Amniotic stem cell (primary cell): ENCODE measurements around the gene CSNK1G3.

Experiments used
- DNase-seq: peaks from one replicate; lab custom pipeline; 2025; lab: John Stamatoyannopoulos, UW

CSNK1G3 gene

DNA sequence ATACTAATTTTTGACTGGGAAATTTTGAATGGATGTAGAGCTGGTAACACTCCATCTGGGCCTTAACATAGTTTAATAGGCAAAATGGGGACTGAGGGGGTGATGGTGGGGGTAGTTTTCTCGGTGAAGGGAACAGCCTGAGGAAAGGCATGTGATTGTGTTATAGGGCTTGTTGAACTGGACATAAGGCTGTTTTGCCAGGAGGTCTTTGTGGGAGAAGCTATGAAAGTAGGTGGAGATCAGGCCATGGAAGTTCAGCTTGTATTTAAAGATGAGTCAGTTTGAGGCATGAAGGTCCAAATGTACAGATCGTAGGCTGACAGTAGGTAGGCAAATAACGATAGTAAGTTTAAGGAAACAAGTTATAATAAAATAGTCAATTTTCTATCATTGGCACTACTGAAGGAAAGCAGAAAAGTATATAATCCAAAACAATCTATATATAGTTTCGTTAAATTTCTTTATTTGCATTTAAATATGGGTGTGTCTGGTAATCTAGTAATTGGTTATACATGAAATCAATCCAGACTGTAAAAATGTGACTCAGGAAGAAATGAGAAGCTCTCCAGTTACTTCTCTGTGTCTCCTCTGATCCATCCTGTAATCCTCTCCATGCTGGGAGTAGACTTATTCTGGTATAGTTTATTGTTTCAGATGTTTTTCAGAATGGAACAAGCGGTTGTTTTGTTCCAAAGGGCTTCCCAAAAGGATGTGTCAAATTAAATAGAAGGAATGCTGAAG is 2.8 kb downstream of the CSNK1G3 start:
- no peak for DNase-seq

DNA sequence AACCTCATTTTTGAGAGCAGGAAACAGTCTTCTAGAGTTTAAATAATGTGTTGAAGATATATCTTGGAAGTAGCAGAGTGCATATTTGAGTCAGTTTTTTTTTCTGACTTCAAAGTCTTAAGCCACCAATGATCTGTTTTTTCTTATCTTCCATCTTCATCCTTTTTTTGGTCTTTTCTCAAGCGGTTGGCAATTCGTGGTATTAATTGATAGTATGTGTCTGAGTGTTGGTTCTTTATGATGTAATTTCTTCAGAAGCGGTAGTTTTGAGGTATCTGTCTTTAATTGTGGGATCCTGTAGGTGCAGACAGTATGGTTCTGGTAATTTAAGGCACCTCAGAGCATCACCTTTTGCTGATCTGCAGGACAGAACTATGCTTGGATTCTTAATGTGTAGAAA is 3.9 kb downstream of the CSNK1G3 start:
- no peak for DNase-seq

DNA sequence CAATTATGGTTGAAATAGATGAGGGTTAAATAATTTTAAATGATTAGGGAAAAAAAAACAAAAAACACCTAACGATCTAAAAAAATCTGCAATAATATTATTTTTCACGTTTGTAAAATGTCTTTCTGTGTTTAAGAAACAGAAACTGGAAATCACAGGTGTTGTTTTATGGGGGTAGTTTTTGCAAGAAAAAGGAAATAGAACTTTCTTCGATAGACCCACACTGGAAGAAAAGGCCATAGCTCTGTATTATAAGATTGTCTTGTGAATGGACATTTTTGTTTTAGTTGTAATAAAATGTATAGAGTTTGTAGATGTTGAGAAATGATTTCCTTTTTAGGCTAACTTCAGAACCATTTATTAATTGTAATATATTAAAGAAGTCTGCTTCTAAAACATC is 5.5 kb downstream of the CSNK1G3 start:
- DNase-seq: no peak

DNA sequence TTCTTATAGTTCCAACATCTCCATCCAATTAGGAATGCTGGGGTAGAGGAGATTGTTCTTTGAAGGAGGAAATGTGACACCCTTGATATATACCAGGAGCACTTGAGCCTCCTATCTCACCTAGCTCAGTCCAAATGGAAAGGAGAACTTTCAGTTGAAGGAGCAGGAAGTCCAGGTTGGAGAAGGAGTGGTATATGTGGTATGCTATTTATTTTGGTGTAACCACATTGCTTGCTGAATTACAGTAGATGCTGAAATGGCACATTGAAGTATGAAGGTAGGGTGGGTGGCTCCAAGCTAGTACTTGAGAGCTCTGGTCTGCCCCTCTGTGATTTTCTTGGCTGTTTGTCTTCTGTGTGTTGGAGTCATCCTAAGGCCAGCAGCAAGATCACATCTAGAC is 6.1 kb downstream of the CSNK1G3 start:
- DNase-seq: no peak

DNA sequence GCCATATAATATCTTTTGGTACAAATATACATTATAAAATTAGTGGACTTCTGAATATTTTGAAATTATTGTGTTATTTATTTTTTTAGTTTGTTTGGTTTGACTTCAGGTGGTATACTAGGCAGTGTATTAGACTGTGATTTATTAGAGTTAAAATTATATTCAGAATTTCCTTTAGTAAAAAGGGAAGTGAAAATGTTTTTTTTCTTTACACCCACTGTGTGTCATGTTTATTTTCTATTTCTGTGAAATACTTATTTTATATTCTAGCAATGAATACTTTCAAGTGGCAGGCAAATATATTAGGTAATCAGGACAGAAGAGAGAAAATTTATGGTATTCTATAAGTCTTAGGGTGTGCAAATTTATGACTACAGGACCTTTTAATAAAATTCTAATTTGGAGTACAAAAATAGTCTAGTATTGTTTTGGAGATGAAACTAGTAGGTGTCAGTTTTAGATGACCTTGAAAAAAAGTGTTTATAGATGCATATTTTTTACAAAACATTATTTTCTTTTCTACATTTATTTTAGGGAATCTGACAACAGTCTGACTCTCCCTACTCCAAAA is 8.8 kb downstream of the CSNK1G3 start:
- DNase-seq: no peak

DNA sequence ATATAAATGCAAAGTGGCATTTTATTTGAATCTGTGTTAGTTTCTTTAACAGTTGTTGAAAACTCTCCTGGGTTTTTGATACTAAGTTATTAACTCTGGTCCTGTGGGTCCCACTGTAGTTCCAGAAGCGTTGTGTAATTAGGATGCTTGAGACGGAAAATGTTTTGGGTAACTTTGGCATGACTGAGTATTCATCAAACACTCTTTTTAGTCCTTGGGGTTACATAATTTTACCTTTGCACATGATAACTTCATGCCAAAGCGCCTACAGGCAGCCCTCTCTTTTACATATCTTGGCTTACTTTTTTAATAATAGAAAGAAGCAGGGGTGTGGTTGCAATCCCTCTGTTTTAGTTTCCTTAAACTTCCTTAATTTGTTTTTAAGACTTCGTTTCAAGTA is 12.2 kb downstream of the CSNK1G3 start:
- no peak for DNase-seq

DNA sequence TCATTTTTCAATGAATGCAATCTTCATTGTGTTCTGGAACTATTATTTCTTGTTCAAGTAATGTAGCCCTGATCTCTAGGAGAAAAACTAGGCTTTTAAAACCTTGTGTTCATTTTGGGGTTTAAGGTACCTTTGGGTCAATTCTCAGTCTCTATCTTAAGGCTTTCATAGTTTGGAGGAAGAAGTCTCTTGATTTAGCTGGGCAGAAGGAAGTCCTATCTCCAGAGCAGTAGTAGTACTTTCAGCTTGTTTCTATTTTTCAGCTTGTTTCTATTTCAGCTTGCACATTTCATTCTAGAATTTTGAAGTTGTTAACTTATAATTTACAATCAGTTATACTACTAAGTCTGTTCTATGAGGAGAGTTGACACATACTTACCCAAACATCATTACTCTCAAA is 15.2 kb downstream of the CSNK1G3 start:
- DNase-seq: no peak

DNA sequence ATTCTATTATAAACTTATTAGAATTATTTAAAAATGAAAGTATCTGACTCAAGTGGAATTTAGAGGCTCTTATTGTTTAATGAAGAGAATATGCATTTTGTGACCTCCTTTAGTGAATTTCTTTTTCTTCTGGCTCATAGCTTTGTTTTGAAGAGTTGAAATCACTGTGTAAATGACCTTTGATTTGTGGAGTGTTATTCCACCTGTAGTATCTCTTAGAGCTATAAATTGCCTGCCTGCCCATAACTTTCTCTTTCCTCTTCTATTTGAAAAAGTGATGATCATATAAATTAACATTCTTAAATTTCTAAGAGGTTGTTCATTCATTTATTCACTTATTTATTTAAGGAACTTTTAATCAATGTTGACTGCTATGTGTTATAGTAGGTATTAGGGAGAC is 16.1 kb downstream of the CSNK1G3 start:
- DNase-seq: no peak

DNA sequence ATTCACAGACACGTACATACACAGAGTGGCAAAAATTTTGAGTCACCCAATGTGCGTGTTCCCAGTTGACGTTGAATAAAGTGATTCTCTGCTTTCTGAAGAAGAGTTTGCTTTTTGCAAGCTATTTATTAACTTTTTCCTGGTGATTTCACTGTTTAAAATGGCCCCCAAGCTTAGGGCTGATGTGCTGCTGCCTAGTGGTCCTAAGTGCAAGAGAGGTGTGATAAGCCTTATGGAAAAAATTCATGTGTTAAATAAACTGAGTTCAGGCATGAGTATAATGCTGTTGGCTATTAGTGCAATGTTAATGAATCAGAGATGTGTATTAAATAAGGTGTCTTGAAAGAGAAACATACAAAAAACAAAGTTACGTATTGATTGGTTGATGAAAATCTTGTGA is 16.9 kb downstream of the CSNK1G3 start:
- DNase-seq: no peak

DNA sequence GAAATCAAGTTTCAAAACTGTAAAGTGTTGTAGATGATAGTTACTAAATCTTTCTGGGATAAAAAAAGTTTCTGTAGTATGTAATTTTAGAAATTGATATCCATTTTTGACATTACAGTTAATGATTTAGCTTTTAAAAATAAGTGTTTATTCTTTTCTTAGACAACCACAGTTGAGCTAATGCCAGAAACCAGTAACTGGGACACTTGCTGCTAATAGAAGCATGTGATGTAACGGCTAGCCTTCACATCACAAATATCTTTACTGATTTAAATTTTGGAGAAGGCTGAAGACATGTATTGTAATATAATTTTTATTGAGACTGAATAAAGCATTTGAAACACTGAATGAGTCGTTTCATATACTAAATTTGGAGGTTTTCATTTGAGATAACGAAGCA is 18.8 kb downstream of the CSNK1G3 start:
- DNase-seq: no peak

DNA sequence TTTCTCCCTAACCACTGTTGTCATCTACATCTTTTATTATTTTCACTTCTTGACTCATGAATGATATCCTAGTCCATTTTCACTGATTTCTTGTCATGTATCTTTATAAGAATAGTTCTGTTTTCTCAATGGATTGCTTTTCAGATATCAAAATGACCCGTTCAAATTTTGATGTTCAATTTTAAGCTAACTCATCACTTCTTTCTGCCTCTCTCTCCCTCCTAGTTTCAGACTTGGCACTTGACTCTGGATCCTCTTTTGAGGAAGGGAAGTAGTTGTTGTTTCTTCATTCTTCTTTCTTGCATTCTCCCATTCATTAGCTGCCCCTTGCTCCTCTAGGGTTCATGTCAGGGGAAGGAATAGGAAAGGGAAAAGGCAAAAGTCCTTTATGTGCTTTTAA is 23.7 kb downstream of the CSNK1G3 start:
- DNase-seq: no peak

DNA sequence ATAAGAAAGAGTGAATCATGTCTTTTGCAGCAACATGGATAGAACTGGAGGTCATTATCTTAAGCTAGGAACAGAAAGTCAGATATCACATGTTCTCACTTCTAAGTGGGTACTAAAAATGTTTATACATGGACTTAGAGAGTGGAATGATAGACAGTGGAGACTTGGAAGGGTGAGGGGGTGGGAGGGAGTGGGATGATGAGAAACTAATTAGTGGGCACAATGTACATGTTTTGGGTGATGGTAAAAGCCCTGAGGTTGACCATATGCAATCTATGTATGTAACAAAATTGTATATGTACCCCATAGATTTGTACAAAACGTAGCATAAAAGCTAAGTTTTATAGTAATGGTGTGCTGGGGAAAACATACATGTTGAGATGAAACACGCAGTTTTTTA is 25.3 kb downstream of the CSNK1G3 start:
- DNase-seq: no peak

DNA sequence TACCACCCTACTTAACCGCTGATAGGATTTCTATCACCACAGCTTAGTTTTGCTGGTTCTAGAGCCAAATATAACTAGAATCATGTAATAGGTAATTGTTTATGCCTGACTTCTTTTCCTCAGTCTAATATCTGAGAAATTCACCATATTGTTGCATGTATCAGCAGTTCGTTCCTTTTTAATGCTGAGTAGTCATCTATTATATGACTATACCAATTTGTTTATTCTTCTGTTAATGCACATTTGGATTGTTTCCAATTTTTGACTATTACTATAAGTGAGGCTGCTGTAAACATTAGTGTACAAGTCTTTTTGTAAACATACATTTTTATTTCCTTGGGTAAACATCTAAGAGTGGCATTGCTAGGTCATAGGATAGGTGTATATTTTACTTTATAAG is 25.9 kb downstream of the CSNK1G3 start:
- DNase-seq: no peak

DNA sequence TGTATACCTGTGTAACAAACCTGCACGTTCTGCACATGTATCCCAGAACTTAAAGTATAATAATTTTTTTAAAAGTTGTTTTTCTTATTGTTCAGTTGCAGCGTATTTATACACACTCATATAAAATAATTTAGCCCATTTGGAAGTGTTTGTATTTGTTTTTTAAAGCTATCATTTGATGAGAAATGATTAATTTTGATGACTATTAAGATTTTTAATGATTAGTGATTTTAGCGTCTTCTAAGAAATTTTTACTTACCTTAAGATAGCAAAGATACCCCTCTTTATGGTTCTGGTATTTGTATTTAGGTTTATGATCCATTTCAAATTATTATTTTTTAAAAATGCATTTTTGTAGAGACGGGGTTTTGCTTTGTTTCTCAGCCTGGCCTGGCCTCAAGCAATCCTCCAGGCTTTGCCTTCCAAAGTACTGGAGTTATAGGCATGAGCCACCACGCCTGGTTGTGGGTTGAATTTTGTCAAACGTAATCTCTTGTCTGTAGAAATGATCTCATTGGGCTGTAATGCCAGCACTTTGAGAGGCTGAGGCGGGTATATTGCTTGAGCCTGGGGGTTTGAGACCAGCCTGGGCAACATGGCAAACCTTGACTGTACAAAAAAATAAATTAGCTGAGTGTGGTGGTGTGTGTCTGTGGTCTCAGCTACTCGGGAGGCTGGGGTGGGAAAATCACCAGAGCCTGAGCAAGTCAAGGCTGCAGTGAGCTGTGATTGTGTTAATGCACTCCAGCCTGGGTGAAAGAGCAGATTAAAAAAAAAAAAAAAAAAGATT is 26.9 kb downstream of the CSNK1G3 start:
- no peak for DNase-seq

DNA sequence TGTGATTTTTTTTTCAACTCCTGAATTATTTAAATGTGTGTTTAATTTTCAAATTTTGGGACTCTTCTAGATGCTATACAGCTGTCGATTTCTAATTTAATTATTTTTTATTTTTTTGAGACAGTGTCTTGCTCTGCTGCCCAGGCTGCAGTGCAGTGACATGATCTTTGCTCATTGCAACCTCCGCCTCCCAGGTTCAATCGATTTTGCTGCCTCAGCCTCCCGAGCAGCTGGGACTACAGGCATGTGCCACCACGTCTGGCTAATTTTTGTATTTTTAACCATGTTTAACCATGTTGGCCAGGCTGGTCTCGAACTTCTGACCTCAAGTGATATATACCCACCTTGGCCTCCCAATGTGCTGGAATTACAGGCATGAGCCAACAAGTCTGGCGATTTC is 28.6 kb downstream of the CSNK1G3 start:
- DNase-seq: no peak

DNA sequence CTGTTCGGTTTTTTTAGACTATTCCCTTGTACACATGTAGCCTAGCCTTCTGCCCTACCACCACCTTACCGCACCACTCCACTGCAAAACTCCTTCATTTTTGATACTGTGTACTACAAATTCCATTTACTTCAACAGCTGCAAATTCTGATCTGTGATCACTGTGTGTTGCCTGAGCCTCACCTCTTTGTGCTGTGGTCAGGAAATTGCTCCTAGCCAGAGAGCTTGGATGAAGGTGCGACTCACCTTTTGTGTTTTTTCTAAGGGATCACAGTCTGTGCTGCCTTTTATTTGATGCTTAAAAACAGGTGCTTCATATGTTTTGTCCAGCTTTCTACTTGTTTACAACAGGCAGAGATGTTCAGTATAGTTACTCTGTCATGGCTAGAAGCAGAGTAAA is 31.5 kb downstream of the CSNK1G3 start:
- DNase-seq: no peak

DNA sequence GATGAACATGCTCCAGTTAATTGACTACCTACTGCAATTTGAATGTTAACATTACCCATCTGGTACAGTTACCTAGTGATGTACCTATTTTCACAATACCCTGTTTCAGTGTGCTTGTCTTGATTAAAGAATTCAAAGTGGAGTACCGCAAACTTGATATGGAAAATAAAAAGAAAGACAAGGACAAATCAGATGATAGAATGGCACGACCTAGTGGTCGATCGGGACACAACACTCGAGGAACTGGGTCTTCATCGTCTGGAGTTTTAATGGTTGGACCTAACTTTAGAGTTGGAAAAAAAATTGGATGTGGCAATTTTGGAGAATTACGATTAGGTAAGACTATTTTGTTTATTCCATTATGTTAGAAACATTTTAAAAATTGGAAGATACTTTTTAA is 33.5 kb downstream of the CSNK1G3 start:
- no peak for DNase-seq

DNA sequence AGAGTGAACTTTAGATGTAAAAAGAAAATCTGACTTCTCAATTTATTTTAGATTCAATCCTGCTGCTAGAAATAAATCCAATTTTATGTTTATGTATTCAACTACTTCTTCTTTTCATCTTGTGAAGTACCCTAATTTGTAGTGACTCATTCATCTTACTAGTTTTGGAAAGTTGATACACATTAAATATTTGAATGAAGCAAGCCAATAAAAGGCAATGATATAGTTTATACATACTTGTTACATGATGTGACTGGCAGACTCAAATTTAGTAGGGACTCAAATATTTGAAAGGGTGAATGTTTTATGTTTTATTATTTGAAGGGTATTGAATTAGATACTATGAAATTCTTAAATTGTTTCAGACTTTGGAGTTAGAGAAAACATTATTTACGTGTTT is 34.7 kb downstream of the CSNK1G3 start:
- no peak for DNase-seq

DNA sequence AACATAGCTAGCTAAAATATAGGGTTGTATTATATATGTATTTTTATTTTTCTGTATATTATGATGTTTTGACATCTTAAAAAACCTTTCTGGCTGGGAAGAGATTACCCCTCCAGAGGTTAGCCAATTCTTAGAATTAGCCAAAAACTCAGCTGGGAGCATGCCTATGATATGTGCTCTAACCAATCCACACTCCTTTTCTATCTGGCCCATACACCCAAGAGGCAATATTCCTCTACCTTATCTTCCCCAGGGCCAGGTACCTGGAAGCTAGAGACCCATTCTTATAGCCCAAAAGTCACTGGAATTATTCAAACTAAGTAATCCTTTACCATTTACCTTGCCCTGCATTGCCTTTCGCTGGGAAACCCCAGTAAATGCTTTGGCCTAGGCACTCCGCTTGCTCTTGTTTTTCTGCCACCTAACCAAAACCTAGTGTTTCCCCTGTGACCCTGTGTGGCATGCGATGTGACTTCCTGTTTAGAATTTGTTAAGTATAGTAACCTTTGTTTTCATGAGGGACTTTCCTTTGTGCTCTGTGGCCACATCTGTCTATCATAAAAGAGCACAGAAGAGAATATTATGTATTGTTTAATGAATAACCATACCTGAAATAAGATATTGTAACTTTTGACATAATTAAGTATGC is 37.4 kb downstream of the CSNK1G3 start:
- DNase-seq: no peak

DNA sequence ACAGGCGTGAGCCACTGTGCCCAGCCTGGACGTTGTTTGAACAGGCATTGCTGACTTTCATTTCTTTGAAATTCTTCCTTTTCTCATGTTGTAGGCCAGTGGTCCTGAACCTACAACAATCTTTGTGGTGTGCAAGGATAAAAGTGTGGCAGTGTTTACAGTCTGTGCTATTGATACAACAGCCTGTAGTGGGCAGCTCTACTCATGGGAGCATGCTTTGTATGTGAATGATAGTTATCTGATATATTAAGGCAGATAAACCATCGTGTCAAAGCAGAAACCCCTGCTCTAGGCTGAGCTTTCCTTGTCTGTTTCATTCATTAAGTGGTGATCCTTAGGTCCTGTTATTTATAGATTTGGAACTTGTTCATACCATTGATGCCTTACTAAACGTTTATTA is 42.6 kb downstream of the CSNK1G3 start:
- DNase-seq: no peak

DNA sequence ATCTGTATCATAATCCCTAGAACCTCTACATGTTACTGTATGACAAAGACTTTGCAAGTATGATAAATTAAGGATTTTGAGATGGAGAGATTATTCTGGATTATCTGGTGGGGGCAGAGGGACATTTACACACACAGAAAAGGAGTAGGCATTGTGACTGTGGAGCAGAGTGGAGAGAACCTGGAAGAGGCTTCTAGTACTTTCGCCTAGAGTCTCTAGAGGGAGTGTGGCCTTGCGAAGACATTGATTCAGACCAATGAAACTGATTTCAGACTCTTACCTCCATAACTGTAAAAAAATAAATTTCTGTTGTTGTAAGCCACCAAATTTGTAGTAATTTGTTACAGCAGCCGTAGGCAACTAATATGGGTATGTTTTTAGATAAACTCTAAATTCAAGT is 45.9 kb downstream of the CSNK1G3 start:
- DNase-seq: no peak

DNA sequence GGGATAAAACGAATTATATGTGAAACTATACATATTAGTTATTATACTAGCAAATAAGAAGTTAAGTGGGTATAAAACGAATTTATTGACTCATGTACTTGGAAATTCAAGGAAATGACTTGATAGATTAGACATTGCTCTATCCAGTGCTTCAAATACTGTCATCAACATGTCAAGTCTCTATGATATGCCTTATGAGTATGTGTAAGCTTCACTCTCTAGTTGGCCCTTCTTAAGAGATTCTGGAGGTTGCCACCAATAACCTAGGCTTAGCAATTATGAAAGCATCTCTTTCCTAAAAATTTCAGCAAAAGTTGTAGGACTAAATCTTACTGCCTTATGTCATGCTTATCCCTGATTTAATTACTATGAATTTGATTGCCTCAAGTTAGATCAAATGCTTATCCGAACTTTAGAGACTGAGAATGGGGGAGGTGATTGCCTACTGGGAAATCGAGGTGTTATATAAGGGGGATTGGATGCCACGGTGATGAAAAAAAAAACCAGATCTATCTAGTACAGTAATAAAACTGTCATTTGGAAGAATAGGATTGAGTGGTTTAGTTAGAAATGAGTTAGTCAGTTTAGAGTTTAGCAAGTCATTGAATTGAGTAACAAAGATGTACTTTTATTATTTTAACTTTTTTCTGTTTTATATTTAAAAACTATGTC is 46.9 kb downstream of the CSNK1G3 start:
- DNase-seq: no peak

DNA sequence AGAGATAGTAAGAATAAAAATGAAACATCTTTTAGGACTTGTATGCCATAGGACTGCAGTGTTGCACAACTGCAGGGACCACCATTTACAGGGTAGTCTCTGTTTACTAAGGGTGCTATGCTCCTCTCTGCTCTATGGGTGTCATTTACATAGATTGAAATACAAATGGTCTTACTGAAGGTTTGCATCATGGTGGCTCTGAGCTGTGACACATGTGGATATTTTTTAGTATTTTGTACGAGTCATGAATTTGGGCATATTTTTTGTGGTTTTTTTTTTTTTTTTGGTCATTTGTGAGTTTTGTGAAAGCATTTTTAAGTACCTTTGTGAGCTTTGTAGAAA is 47.4 kb downstream of the CSNK1G3 start:
- DNase-seq: no peak
